WTC11 (cell line): ENCODE measurements around the gene MEGF6.

Experiments
- CDX4 ChIP-seq: fragments of 250-450 bp; sonication (Bioruptor Pico); IDR thresholded peaks from 2 replicates; pipeline ENCODE4 v1.9.0; 2021; ENCODE audit warnings: moderate library complexity, mild to moderate bottlenecking, inconsistent platforms, borderline replicate concordance
- CTCF ChIP-seq: fragments of 200-600 bp; IDR thresholded peaks from 2 replicates; pipeline ENCODE4 v1.8.0; 2022; ENCODE audit warnings: antibody characterized with exemption
- E2F1 ChIP-seq: sonication (generic); formaldehyde crosslinking; IDR thresholded peaks from 2 replicates; pipeline ENCODE4 v1.8.0; 2022; ENCODE audit warnings: mild to moderate bottlenecking, missing genetic modification reagents
- ESRRA ChIP-seq: sonication (generic); formaldehyde crosslinking; IDR thresholded peaks from 2 replicates; pipeline ENCODE4 v1.8.1; 2022; ENCODE audit warnings: mild to moderate bottlenecking, missing genetic modification reagents, borderline replicate concordance
- SMAD3 ChIP-seq: sonication (generic); formaldehyde crosslinking; IDR thresholded peaks from 2 replicates; pipeline ENCODE4 v1.8.0; 2022; ENCODE audit warnings: missing genetic modification reagents, mild to moderate bottlenecking, borderline replicate concordance

DNA sequence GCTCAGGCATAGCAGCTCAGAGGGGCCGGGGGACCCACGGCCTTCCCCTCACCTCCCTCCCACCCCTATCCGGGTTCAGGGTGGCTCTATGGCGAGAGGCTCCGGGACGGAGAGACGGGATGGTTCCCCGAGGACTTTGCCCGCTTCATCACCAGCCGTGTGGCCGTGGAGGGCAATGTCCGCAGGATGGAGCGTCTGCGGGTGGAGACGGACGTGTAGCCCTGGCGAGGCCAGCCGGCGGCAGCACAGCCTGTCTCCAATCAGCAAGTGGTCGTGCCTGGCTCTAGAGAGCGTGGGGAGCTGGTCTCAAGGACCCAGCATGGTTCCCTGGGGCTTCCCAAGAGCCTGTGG is 131.0 kb downstream of the MEGF6 start:
- TF ChIP-seq CTCF = no peak
- TF ChIP-seq SMAD3 (CRISPR knock-in tag) = no peak
- TF ChIP-seq CDX4 (CRISPR knock-in tag) = no peak
- TF ChIP-seq ESRRA (CRISPR knock-in tag) = no peak
- no peak for TF ChIP-seq E2F1 (CRISPR knock-in tag)
